ENCODE measurements around the gene PLAU.
"Not testable (repeated sequence)": the region's sequence is repeated elsewhere in the genome, so short reads cannot be mapped to it uniquely, and the experiment has no call there.

The PLAU gene

DNA sequence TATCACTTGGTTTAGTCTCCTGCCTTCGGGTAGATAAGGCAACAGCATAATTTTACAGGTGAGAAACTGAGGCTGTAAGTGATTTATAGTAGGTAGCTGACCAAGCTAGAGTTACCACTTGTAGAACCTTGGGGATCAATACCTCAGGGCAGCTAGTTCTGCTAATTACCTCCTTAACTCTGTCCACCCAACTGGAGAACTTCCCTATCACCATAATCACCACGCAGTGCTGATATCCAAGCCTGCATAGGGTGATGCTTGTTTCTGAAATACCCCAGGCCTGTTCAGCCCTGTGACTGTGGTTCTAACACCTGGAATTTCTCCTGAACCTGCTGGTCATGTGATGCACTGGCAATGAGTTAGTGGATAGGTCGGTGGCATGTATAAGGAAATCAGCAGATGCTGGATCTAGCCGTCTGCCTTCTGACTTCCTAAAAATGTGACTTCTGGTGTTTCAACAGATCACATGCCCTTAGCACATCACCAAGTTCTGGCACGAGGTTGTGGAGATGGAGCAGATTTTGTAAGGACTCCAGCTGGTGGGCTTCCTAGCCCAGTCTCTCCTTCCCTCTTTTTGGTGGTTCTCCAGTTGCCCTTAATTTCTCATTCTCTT lies 15.3 kb downstream of the PLAU start:
- no peak overlapping the region for H3K9ac ChIP-seq
- H3K27ac ChIP-seq: no peak overlapping the region
- H3K4me1 ChIP-seq: peaks cover 53% of the 10 kb centered on the region
- no peak overlapping the region for H3K4me3 ChIP-seq
- H3K9me3 ChIP-seq: no peaks in the 10 kb centered on the region
- TF ChIP-seq Cebpa-rat (IDR thresholded peaks at IDR 0.05): no peak
- no peaks in the 10 kb centered on the region for H3K27me3 ChIP-seq
- peak overlapping the region; percentile 51 for H3K4me2 ChIP-seq
- H3K36me3 ChIP-seq: no peaks in the 10 kb centered on the region
- H4K20me1 ChIP-seq: no peaks in the 10 kb centered on the region

DNA sequence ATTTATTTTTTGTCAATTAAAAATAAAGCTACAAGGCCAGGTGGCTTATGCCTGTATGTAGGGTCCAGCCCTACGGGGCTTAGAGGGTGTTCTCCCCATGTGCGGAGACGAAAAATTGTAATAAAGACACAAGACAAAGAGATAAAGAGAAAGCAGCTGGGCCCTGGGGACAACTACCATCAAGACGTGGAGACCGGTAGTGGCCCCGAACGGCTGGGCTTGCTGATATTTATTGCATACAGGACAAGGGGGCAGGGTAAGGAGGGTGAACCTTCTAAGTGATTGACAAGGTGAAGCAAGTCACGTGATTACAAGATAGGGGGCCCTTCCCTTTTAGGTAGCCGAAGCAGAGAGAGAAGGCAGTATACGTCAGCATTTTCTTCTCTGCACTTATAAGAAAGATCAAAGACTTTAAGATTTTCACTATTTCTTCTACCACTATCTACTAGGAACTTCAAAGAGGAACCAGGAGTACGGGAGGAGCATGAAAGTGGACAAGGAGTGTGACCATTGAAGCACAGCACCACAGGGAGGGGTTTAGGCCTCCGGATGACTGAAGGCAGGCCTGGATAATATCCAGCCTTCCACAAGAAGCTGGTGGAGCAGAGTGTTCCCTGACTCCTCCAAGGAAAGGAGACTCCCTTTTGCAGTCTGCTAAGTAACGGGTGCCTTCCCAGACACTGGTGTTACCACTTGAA lies 19.8 kb downstream of the PLAU start:
- H3K36me3 ChIP-seq, H3K27ac ChIP-seq, H3K9me3 ChIP-seq, H3K4me3 ChIP-seq, H3K27me3 ChIP-seq, H3K9ac ChIP-seq, H3K4me2 ChIP-seq, H4K20me1 ChIP-seq: not testable (repeated sequence)
- H3K4me1 ChIP-seq: peaks cover 19% of the 10 kb centered on the region

- H3K27ac ChIP-seq: no peak overlapping the region
- H3K4me2 ChIP-seq: peak overlapping the region; percentile 36
Observed at GRCh38 chr10:73931767-73932619, 21.1 kb downstream of the PLAU start.

GRCh38 chr10:73932620-73933112 lies 21.7 kb downstream of the PLAU start:
- TF ChIP-seq Cebpa-rat (IDR thresholded peaks at IDR 0.05): no peak
- H3K4me2 ChIP-seq: peak overlapping the region; percentile 36
- no peak overlapping the region for H3K9ac ChIP-seq
- H3K4me3 ChIP-seq: no peak overlapping the region
- H4K20me1 ChIP-seq: no peaks in the 10 kb centered on the region
- no peaks in the 10 kb centered on the region for H3K36me3 ChIP-seq
- peaks cover 18% of the 10 kb centered on the region for H3K4me1 ChIP-seq
- no peak overlapping the region for H3K27ac ChIP-seq
- no peaks in the 10 kb centered on the region for H3K9me3 ChIP-seq
- no peaks in the 10 kb centered on the region for H3K27me3 ChIP-seq

More at GRCh38 chr10:73931767-73932619, 21.1 kb downstream of the PLAU start:
- Histone ChIP-seq H3K4me1 (peaks cover 12% of the 10 kb centered on the region), H3K9ac (no peak overlapping the region), H3K27me3 (no peaks in the 10 kb centered on the region), H3K4me3 (no peak overlapping the region), H4K20me1 (no peaks in the 10 kb centered on the region), H3K9me3 (no peaks in the 10 kb centered on the region), H3K36me3 (no peaks in the 10 kb centered on the region)
- TF ChIP-seq Cebpa-rat (IDR thresholded peaks at IDR 0.05): no peak

- H3K4me1 ChIP-seq: peaks cover 24% of the 10 kb centered on the region
- no peak for TF ChIP-seq Cebpa-rat (IDR thresholded peaks at IDR 0.05)
- no peaks in the 10 kb centered on the region for H3K9me3 ChIP-seq
- no peak overlapping the region for H3K4me3 ChIP-seq
- H3K27ac ChIP-seq: no peak overlapping the region
- H3K27me3 ChIP-seq: no peaks in the 10 kb centered on the region
- H3K9ac ChIP-seq: no peak overlapping the region
- no peak overlapping the region for H3K4me2 ChIP-seq
- no peaks in the 10 kb centered on the region for H3K36me3 ChIP-seq
- H4K20me1 ChIP-seq: no peaks in the 10 kb centered on the region
Observed at GRCh38 chr10:73934074-73934473, 23.1 kb downstream of the PLAU start.

DNA sequence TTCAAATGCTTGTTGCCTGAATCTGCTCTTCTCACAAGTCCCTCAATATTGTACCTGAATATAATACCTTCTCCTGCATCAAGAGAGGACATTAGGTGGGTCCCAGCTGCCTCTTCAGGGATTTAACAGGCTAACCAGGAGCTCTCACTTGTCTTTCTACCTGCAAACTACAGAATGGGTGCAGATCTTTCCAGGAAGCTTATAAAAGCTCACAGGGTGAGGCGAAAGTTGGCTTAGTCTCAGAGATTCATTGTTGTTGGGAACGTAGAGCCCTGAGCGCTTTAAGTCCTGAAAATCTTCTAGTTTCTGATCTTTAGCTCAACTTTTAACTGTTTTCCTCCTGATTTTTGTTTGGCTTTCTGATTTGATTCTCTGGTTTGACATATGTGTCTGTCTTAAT lies 25.0 kb downstream of the PLAU start:
- no peaks in the 10 kb centered on the region for H3K9me3 ChIP-seq
- TF ChIP-seq Cebpa-rat (IDR thresholded peaks at IDR 0.05): no peak
- H3K4me3 ChIP-seq: no peak overlapping the region
- H3K4me2 ChIP-seq: no peak overlapping the region
- H3K27ac ChIP-seq: no peak overlapping the region
- no peaks in the 10 kb centered on the region for H4K20me1 ChIP-seq
- H3K36me3 ChIP-seq: no peaks in the 10 kb centered on the region
- H3K4me1 ChIP-seq: peaks cover 27% of the 10 kb centered on the region
- no peaks in the 10 kb centered on the region for H3K27me3 ChIP-seq
- H3K9ac ChIP-seq: no peak overlapping the region

DNA sequence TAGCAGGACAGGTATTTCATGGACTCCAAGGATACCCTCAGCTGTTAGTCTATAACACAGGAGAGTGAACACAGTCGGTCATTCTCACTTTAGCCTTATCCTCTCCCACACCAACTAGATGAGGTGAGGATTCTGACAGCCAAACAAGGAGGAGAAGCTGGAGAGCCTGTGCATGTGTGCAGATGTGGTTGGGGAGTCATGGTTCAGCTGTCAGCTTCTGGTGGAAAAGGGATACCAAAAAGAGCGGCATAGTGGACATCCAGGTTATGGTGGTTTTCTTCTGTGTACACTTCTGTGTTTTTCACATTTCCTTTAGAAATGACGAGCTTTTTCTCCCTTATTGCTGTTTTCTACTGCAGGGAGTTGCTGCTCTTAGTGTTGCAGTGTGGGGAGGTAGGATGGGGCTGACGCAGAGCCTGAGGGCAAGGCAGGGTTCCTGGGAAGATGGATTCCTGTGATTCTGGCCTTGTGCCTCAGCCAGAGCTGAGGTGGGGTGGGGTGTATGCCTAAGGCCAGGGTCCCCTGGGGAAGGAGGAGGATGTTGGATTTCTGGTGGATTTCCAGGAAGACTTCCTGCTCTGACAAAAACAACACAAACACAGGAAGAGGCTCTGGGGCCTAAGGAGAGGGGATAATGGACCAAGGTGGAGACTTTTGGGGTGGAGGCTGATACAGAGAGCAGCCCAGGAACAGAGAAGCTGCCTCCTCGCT lies 26.6 kb downstream of the PLAU start:
- Histone ChIP-seq H3K9ac (no peak overlapping the region), H3K9me3 (no peaks in the 10 kb centered on the region), H3K4me1 (peaks cover 27% of the 10 kb centered on the region), H3K36me3 (no peaks in the 10 kb centered on the region), H3K4me3 (no peak overlapping the region), H3K4me2 (peak overlapping the region; percentile 34), H3K27me3 (no peaks in the 10 kb centered on the region), H3K27ac (peak overlapping the region; percentile 22; the same call in 1 of the 2 replicates), H4K20me1 (no peaks in the 10 kb centered on the region)
- TF ChIP-seq Cebpa-rat (IDR thresholded peaks at IDR 0.05): no peak

DNA sequence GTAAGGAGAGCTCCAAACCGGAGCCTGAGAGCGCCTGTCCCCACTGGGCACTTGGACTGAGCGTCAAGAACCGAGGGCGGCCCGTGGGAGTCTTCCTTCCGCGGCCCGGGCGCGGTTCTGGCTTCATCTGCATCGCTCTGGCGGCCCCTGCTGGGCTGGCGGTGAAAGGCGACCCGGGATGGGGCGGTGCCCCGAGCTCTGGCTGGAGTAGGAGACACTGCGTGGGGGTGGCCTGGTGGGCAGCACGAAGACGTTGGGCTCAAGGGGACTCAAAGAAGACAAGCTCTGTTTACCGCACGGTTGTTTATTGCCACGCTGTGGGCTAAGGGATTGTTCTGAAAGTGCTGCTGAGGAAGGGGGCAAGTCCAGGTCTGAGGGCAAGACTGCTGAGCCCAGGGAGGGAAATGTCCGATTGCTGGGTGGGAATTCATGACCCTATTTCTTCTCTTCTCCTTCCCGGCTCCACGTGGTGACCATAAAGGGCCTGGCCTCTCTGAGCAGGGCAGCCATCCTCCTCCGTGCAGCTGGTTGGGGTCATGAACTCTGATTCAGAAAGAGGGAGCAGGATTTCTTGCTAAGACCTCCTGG lies 29.8 kb downstream of the PLAU start:
- no peak overlapping the region for H3K4me3 ChIP-seq
- peaks cover 3% of the 10 kb centered on the region; the same call in 1 of the 2 replicates for H3K36me3 ChIP-seq
- H3K4me2 ChIP-seq: peak overlapping the region; percentile 70
- peaks cover 24% of the 10 kb centered on the region for H3K4me1 ChIP-seq
- H3K27ac ChIP-seq: peak overlapping the region; percentile 70
- H3K27me3 ChIP-seq: no peaks in the 10 kb centered on the region
- TF ChIP-seq Cebpa-rat (IDR thresholded peaks at IDR 0.05): no peak
- H4K20me1 ChIP-seq: no peaks in the 10 kb centered on the region
- peak overlapping the region; percentile 56; the same call in 1 of the 2 replicates for H3K9ac ChIP-seq
- H3K9me3 ChIP-seq: peaks cover 15% of the 10 kb centered on the region

- no peaks in the 10 kb centered on the region for H3K27me3 ChIP-seq
- H3K9ac ChIP-seq: peak overlapping the region; percentile 56; the same call in 1 of the 2 replicates
- no peak for TF ChIP-seq Cebpa-rat (IDR thresholded peaks at IDR 0.05)
- H4K20me1 ChIP-seq: no peaks in the 10 kb centered on the region
- H3K27ac ChIP-seq: peak overlapping the region; percentile 70; the same call in 1 of the 2 replicates
- H3K4me3 ChIP-seq: no peak overlapping the region
- H3K36me3 ChIP-seq: peaks cover 3% of the 10 kb centered on the region; the same call in 1 of the 2 replicates
- H3K9me3 ChIP-seq: peaks cover 16% of the 10 kb centered on the region
- peaks cover 24% of the 10 kb centered on the region for H3K4me1 ChIP-seq
- H3K4me2 ChIP-seq: peak overlapping the region; percentile 70
Observed at GRCh38 chr10:73941300-73941699, 30.4 kb downstream of the PLAU start.
